HFF-Myc (cell line): ENCODE results near the gene FAM163A.

Experiments
- DNase-seq: peaks from one replicate; pipeline ENCODE4 v3.0.0-alpha.2; 2011; ENCODE audit warnings: low read depth; ENCODE audit errors: extremely low read depth
- H3K4me3 ChIP-seq: replicated peaks from 2 replicates; pipeline ENCODE4 v1.5.1; 2011; ENCODE audit warnings: low read depth, mild to moderate bottlenecking, control low read depth, low read length
- CTCF ChIP-seq: IDR thresholded peaks from 2 replicates; pipeline ENCODE4 v1.5.1; 2012; ENCODE audit warnings: mild to moderate bottlenecking, low read depth, low read length, control low read depth; ENCODE audit errors: missing control alignments

FAM163A gene

GRCh38 chr1:179824265-179824664 is 81.2 kb downstream of the FAM163A start:
- H3K4me3 ChIP-seq = no peak overlapping the region
- DNase-seq = no peak
- no peak for TF ChIP-seq CTCF

- H3K4me3 ChIP-seq = no peak overlapping the region
- no peak for DNase-seq
- TF ChIP-seq CTCF = no peak
Observed at GRCh38 chr1:179825206-179825605, 82.1 kb downstream of the FAM163A start.

DNA sequence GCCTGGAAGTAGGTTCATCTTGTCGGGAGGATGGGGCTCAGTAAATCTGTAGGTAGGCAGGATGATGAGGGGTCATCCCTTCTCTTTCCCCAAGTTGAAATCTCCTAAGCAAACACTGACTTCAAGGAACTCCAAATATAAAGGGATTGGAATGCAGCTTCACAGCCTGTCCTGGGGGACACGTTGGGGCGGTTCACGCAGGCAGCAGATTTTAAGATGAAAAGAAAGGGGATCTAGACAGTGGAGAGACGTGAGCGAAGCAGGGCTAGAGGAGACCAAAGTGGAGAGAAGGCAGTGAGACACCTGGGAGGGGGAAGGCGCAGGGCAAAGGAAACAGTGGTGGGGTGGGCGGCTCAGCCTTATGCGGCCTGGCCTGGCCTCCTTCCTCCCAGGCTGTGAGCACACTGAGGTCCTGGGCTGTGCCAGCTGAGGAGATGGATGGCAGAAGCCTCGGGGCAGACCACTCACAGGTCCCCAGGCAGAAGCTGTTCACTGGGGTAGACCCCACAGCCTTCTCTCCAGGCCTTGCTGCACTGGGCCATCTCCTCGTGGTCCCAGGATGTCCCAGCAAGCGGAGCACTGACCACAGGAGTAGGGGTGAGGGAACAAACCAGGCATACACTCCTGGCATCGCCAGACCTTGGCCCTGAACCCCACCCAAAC is 82.8 kb downstream of the FAM163A start:
- TF ChIP-seq CTCF = no peak
- H3K4me3 ChIP-seq = no peak overlapping the region
- no peak for DNase-seq

DNA sequence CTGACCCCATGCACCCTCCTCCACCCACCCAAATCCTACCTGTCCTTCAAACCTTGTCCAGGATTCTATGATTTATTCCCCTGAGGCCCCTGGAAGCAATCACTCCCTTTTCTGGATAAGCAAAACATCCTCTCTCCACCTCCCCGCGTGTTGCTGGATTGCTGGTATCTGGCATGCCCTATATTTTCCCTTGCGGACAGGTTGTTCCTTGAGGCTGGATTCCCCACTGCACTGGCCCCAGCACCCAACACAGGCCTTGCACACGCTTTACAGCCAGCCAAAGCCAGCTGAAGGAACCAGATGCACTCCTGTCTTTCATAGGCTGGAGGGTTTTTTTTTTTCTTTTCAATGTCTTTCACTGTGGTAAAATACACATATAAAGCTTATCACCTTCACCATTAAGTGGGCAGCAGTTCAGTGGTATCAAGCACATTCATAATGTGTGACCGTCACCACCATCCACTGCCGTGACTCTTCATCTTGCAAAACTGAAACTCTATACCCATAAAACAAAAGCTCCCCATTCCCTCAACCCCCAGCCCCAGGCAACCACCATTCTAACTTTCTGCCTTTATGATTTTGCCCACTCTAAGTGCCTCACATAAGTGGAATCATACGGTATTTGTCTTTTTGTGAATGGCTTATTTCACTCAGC is 83.7 kb downstream of the FAM163A start:
- H3K4me3 ChIP-seq = no peak overlapping the region
- DNase-seq = no peak
- no peak for TF ChIP-seq CTCF

DNA sequence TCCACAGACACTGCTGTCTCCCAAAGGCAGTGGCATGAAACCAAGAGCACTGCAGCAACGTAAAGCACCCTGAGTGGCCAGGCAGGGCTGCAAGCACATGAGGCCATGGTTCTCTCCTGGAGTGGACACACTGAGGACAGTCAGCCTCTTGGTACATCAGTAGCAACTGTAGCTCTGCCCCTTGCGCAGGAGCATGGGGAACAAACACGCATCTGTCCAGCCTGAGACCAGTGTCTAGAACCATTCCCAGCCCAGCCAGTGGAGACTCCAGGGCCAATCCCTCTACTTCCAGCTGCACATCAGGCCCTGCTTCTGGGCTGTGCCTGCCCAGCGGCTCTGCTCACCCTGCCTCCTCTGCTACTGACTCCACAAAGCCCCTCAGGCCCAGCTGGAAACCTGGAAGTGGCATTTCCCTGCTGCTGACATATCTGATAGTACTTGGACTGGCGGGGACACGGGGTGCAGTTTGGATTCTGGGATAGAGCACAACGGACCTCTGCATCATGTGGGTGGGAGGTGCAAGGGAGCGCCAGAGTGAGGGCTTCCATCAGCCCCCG is 85.5 kb downstream of the FAM163A start:
- H3K4me3 ChIP-seq = no peak overlapping the region
- no peak for DNase-seq
- TF ChIP-seq CTCF = no peak

DNA sequence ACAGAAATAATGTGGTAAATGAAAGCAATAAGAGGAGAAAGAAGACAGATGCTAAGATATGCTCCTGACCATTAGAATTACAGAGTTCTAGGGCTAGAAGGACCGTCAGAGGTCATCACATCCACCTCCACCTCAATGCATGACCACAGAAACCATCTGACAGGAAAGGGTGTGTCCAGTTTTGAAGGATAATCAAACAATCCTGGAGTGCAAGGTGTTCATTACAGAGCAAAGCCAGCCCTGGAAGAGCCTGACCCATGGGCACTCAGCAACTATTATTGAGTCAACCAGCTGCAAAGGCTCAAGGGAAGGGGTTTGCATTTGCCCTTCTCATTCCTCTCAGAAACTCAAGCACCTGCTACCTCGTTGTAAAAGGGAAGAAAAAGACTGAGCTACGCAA is 88.1 kb downstream of the FAM163A start:
- DNase-seq = no peak
- no peak for TF ChIP-seq CTCF
- H3K4me3 ChIP-seq = no peak overlapping the region
